HFFc6 (cell line): Measurements from ENCODE around the gene RALY. TPM values are rescaled to one million over a fixed set of nuclear protein-coding genes. Genes with fewer than 3 reads are reported as not detected.

Experiments
- DNase-seq: peaks from one replicate; pipeline ENCODE4 v3.0.0-alpha.2; 2018
- H3K27ac Mint-ChIP-seq: 2 replicates; pipeline ENCODE4 v1.8.0; 2020; ENCODE audit warnings: mild to moderate bottlenecking, mixed read lengths
- H3K27me3 Mint-ChIP-seq: 2 replicates; pipeline ENCODE4 v1.8.0; 2021; ENCODE audit warnings: mild to moderate bottlenecking, moderate library complexity, mixed read lengths; ENCODE audit not compliant: insufficient read depth
- H3K36me3 Mint-ChIP-seq: 2 replicates; pipeline ENCODE4 v1.8.0; 2021; ENCODE audit warnings: low read depth, mixed read lengths
- H3K4me1 Mint-ChIP-seq: 2 replicates; pipeline ENCODE4 v1.8.0; 2020; ENCODE audit warnings: low read depth, mixed read lengths
- H3K4me3 Mint-ChIP-seq: 2 replicates; pipeline ENCODE4 v1.8.0; 2020; ENCODE audit warnings: mild to moderate bottlenecking, moderate library complexity, mixed read lengths
- H3K9me3 Mint-ChIP-seq: 2 replicates; pipeline ENCODE4 v1.8.0; 2020; ENCODE audit warnings: mild to moderate bottlenecking, mixed read lengths
- total RNA-seq, 6 experiments: library from RNA; stranded (reverse); fragmentation: NEBNext Ultra II Directional; extraction: Animal tissue kit (Norgen Biotek cat#: 25700); gene quantifications; 2 replicates in 1 of 6; 3 replicates in 5 of 6; pipeline ENCODE4 v1.2.3, GENCODE V29; 2021
- TF ChIP-seq, protein P1 (sequence below): fragments of 200-600 bp; sonication (generic); IDR thresholded peaks from 2 replicates; pipeline ENCODE4 v1.5.0; 2021; ENCODE audit warnings: antibody characterized with exemption, mild to moderate bottlenecking

The RALY gene
- total RNA-seq, 6 experiments from 2014 or later = 108 to 124 (median 118) TPM

DNA sequence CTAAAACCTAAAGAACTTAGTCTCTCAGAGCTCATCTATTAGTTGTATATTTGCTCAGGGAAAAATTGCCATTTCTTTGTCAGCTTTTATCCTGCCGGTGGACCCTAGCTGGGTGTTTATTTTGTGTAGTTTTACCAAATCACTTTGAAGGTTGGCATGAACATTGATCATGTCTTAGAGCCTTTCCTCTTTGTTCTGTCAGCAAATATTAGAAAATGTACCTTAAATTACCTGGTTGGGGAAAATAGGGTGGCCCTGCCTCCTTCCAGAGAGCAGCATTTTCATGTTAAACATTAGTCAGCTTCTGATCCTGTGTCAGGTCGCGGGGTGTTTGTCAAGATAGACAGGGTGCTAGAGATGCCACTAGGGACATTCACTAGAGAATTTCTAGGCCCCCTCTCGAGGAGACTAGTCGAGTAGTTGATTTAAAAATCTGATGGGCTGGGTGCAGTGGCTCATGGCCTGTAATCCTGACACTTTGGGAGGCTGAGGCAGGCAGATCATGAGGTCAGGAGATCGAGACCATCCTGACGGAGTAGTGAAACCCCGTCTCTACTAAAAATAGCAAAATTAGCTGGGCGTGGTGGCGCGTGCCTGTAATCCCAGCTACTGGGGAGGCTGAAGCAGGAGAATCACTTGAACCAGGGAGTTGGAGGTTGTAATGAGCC is 11.2 kb downstream of the RALY start:
- H3K4me1 Mint-ChIP-seq = peaks cover 56% of the 10 kb centered on the region
- TF ChIP-seq, protein P1, sequence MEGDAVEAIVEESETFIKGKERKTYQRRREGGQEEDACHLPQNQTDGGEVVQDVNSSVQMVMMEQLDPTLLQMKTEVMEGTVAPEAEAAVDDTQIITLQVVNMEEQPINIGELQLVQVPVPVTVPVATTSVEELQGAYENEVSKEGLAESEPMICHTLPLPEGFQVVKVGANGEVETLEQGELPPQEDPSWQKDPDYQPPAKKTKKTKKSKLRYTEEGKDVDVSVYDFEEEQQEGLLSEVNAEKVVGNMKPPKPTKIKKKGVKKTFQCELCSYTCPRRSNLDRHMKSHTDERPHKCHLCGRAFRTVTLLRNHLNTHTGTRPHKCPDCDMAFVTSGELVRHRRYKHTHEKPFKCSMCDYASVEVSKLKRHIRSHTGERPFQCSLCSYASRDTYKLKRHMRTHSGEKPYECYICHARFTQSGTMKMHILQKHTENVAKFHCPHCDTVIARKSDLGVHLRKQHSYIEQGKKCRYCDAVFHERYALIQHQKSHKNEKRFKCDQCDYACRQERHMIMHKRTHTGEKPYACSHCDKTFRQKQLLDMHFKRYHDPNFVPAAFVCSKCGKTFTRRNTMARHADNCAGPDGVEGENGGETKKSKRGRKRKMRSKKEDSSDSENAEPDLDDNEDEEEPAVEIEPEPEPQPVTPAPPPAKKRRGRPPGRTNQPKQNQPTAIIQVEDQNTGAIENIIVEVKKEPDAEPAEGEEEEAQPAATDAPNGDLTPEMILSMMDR = no peak
- peaks cover 24% of the 10 kb centered on the region for H3K36me3 Mint-ChIP-seq
- H3K4me3 Mint-ChIP-seq = no peak overlapping the region
- H3K27me3 Mint-ChIP-seq = no peaks in the 10 kb centered on the region
- H3K27ac Mint-ChIP-seq = no peak overlapping the region
- no peaks in the 10 kb centered on the region for H3K9me3 Mint-ChIP-seq
- no peak for DNase-seq

DNA sequence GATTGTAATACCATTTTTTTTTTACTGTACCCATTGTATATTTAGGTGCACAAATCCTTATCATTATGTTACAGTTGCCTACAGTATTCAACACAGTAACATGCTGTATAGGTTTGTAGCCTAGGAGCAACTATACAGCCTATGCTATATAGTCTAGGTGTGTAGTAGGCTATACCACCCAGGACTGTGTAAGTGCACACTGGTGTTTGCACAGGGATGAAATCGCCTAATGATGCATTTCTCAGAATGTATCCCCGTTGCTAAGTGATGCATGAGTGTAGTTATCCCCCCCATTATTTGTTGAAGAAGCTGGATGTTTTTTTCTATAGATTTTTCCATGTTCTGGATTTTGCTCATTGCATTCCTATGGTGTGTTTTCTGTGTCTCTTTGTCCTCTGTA is 12.9 kb downstream of the RALY start:
- Mint-ChIP-seq H3K36me3 (peaks cover 24% of the 10 kb centered on the region), H3K4me3 (no peak overlapping the region), H3K27me3 (no peaks in the 10 kb centered on the region), H3K9me3 (no peaks in the 10 kb centered on the region), H3K4me1 (peaks cover 55% of the 10 kb centered on the region), H3K27ac (no peak overlapping the region)
- TF ChIP-seq, protein P1 = no peak
- no peak for DNase-seq

DNA sequence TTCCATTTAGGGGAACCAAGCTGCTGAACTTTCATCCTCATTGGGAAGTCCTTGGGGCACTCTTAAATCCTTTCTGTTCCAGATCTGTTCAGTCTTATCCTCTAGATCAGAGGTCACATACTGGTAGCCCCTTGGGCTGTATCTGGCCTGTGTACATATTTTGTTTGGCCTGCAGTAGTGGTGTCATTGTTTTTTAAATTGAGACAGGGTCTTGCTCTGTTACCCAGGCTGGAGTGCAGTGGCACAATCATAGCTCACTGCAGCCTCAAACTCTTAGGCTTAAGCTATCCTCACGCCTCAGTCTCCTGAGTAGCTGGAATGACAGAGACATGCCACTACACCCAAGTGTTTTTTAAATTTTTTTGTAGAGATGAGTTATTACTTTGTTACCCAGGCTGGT is 14.8 kb downstream of the RALY start:
- DNase-seq = no peak
- Mint-ChIP-seq H3K27ac (no peak overlapping the region), H3K27me3 (no peaks in the 10 kb centered on the region), H3K4me1 (peaks cover 38% of the 10 kb centered on the region), H3K9me3 (no peaks in the 10 kb centered on the region), H3K36me3 (peaks cover 12% of the 10 kb centered on the region), H3K4me3 (no peak overlapping the region)
- TF ChIP-seq, protein P1 = no peak

DNA sequence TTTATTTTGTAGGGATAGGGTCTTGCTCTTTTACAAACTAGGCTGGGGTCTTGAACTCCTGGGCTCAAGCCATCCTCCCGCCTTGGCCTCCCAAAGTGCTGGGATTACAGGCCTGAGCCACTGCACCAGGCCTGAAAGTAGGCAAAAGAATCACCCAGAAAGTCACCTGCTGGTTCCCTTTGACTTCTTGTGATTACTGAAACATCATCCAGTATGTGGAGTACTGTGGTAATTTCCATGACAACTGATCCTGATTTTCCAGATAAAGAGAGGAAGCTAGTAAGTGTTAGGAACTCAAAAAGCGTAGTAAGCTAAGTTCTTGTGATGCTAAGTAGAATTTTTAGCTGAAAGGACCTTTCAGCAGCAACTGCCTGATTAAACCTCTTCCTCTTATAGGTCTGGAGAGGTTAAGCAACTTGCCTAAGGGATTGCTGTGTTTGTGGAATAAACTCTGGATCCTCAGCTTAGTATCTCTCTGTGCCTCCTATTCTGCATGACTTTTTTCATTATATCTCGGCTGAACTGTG is 16.8 kb downstream of the RALY start:
- Mint-ChIP-seq H3K9me3 (no peaks in the 10 kb centered on the region), H3K4me3 (no peak overlapping the region), H3K27ac (peak overlapping the region; percentile 31; the same call in 1 of the 2 replicates), H3K27me3 (no peaks in the 10 kb centered on the region), H3K4me1 (peaks cover 46% of the 10 kb centered on the region), H3K36me3 (peaks cover 7% of the 10 kb centered on the region)
- TF ChIP-seq, protein P1 = no peak
- DNase-seq = no peak

DNA sequence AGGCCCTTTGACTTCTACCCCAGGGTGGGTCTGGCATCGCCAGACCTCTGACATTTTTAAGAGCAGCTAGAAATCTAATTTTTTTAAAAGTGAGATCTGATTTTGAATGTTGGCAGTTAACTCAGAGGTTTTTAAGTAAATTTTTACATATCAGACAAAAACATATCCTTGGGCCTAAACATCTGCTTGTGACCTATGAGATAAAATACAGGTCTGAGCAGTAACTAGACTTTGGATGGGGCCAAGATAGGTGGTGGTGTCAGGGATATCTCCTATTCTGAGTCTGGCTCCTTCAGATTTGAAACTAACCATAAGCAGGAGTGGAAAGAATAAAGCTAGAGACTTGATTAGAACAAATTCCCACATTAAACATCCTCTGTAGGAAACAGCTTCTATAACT is 17.6 kb downstream of the RALY start:
- no peaks in the 10 kb centered on the region for H3K9me3 Mint-ChIP-seq
- no peak overlapping the region for H3K27ac Mint-ChIP-seq
- TF ChIP-seq, protein P1 = no peak
- no peaks in the 10 kb centered on the region for H3K27me3 Mint-ChIP-seq
- no peak overlapping the region for H3K4me3 Mint-ChIP-seq
- DNase-seq = no peak
- peaks cover 7% of the 10 kb centered on the region for H3K36me3 Mint-ChIP-seq
- peaks cover 54% of the 10 kb centered on the region for H3K4me1 Mint-ChIP-seq
